Activated CD8-positive, alpha-beta T cell treated with anti-CD3 and anti-CD28 coated beads for 36 hours (primary cell): ENCODE results near the gene NIF3L1. TPM values are rescaled to one million over a fixed set of nuclear protein-coding genes. Genes with fewer than 3 reads are reported as not detected.

Source experiments
- ATAC-seq: fragments of 200-7000 bp; cut with Tn5 transposase; one replicate; pipeline ENCODE4 v1.10.0; 2021; ENCODE audit warnings: mild to moderate bottlenecking, moderate library complexity
- CTCF ChIA-PET: fragments of 350-600 bp; sonication (Branson Sonifier 250); formaldehyde crosslinking; loops from one replicate; lab custom pipeline; 2021; ENCODE audit warnings: antibody characterized with exemption; lab: Charles Lee
- POLR2A ChIA-PET: fragments of 350-600 bp; sonication (Branson Sonifier 250); formaldehyde crosslinking; loops from one replicate; lab custom pipeline; 2021; ENCODE audit warnings: antibody characterized with exemption; lab: Charles Lee
- DNase-seq: peaks from one replicate; pipeline ENCODE4 v3.0.0-alpha.2; 2020
- H3K27ac Mint-ChIP-seq: one replicate; pipeline ENCODE4 v1.8.0; 2021; ENCODE audit warnings: mild to moderate bottlenecking, mixed read lengths
- H3K27me3 Mint-ChIP-seq: one replicate; pipeline ENCODE4 v1.8.0; 2021; ENCODE audit warnings: mixed read lengths
- H3K36me3 Mint-ChIP-seq: one replicate; pipeline ENCODE4 v1.8.0; 2021; ENCODE audit warnings: low read depth, mixed read lengths
- H3K4me1 Mint-ChIP-seq: one replicate; pipeline ENCODE4 v1.8.0; 2021; ENCODE audit warnings: low read depth, mixed read lengths
- H3K4me3 Mint-ChIP-seq: one replicate; pipeline ENCODE4 v1.8.0; 2021; ENCODE audit warnings: mild to moderate bottlenecking, moderate library complexity, mixed read lengths
- H3K9me3 Mint-ChIP-seq: one replicate; pipeline ENCODE4 v1.8.0; 2021; ENCODE audit warnings: mixed read lengths
- intact Hi-C: fragments of 100-400 bp; cut with micrococcal nuclease; formaldehyde crosslinking; loops from one replicate; pipeline ENCODE4 v1.10.0; 2022
- total RNA-seq, 2 experiments: library from RNA; stranded (reverse); gene quantifications; one replicate each; pipeline ENCODE4 v1.2.3, GENCODE V29; 2021
- TF ChIP-seq, protein P1 (sequence below): fragments of 200-600 bp; IDR thresholded peaks from one replicate; pipeline ENCODE4 v1.8.0; 2022; ENCODE audit warnings: antibody characterized with exemption, mild to moderate bottlenecking

Gene NIF3L1, protein sequence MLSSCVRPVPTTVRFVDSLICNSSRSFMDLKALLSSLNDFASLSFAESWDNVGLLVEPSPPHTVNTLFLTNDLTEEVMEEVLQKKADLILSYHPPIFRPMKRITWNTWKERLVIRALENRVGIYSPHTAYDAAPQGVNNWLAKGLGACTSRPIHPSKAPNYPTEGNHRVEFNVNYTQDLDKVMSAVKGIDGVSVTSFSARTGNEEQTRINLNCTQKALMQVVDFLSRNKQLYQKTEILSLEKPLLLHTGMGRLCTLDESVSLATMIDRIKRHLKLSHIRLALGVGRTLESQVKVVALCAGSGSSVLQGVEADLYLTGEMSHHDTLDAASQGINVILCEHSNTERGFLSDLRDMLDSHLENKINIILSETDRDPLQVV
- 10 to 100 TPM; 30.8 to 35.3 TPM for total RNA-seq

DNA sequence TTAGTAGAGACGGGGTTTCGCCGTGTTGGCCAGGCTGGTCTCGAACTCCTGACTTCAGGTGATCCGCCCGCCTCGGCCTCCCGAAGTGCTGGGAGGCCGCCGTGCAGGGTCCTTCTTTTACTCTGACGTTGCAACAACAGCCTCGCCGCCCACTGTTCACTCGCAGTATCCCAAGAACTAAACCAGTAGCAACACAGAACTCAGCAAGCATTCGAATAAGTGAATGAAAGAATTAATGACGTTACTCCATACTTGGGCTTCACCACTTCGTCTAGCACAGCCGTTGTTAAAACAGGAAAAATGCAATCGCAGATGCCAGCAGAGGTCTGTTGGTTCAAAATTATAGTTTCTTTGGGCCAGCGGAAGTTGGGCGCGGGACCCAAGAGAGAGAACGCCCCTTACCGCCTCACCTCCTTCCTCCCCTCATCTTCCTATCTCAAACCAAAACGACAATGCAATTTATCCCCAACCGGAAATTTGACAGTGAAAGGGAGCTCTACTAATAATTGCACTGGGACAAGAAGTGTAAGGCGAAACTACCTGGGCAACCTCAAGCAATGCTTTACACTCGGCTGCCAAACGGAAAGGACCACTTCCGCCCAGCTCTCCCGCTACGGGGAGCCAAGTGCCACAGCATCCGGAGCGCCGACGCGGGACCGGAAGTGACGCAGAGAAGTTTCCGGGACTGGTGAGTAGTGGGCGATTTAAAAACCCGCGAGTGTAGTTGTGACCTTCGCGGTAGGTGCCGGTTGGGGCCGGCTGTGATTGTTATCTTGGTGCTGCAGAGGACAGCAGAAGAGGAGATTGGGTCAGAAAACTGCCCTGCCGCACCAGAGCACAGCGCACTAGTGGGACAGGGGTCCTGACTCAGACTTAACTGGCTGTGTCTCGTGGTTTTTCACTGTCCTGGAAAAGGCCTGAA lies at the start of gene NIF3L1, which contains the start of gene PPIL3:
Gene NIF3L1, plus strand, starts transcription at position 668 of the 922 bp plus-strand sequence. CDS start 2,573 bp downstream, outside the sequence.
Gene PPIL3, minus strand, starts transcription at position 374 of the 922 bp plus-strand sequence. CDS start 1,462 bp downstream, outside the sequence.
- TF ChIP-seq, protein P1, sequence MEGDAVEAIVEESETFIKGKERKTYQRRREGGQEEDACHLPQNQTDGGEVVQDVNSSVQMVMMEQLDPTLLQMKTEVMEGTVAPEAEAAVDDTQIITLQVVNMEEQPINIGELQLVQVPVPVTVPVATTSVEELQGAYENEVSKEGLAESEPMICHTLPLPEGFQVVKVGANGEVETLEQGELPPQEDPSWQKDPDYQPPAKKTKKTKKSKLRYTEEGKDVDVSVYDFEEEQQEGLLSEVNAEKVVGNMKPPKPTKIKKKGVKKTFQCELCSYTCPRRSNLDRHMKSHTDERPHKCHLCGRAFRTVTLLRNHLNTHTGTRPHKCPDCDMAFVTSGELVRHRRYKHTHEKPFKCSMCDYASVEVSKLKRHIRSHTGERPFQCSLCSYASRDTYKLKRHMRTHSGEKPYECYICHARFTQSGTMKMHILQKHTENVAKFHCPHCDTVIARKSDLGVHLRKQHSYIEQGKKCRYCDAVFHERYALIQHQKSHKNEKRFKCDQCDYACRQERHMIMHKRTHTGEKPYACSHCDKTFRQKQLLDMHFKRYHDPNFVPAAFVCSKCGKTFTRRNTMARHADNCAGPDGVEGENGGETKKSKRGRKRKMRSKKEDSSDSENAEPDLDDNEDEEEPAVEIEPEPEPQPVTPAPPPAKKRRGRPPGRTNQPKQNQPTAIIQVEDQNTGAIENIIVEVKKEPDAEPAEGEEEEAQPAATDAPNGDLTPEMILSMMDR, result no peak
- Mint-ChIP-seq H3K9me3 (no peaks in the 10 kb centered on the region), H3K27ac (peak within 1 kb of the TSS; percentile 99), H3K4me3 (peak within 1 kb of the TSS; percentile 87), H3K36me3 (peaks cover 49% of the 10 kb centered on the region), H3K27me3 (no peaks in the 10 kb centered on the region), H3K4me1 (peaks cover 46% of the 10 kb centered on the region)
- ChIA-PET POLR2A (interaction anchor here (0.7 to 2.1 kb wide), 26 partner anchors 9 to 371 kb away, joined by 3 to 54 read pairs (median 4); partner anchors contain the start of genes CASP8, CFLAR, CLK1 and HYCC2), CTCF (interaction anchor here (0.8 to 2.5 kb wide), 10 partner anchors 12 to 344 kb away, joined by 3 to 13 read pairs (median 6); partner anchors contain the start of genes CASP10 and ORC2)
- ATAC-seq, result peak; percentile 83
- DNase-seq, result peak; percentile 99
- intact Hi-C loops, result loop anchor here (1.0 to 2.0 kb wide), 4 partner anchors 24 to 238 kb away; partner anchors contain the start of gene CLK1

DNA sequence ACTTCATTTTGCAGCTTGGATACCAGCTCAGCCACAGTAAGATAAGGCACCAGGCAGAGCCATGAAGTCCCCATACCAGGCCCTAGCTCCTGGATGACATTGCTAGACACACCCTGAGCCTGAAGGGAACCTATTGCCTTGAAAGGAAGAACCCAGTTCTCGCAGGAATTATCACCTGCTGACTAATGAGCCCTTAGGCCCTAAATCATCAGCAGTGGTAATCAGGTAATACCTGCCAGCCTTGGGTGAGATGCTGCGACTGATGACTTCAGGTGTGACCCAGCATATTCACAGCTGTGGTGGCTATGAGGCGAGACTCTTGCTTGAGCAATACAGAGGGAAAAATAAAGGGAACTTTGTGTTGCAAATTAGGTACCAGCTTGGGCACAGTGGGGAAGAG lies 49.7 kb upstream of the NIF3L1 start:
- H3K9me3 Mint-ChIP-seq, result peaks cover 12% of the 10 kb centered on the region
- no peak overlapping the region for H3K4me3 Mint-ChIP-seq
- ChIA-PET CTCF (interaction anchor here (0.9 kb wide), 1 partner anchor 393 kb away, joined by 3 read pairs; no protein-coding TSS in a partner anchor), POLR2A (interaction anchor here (0.6 to 0.9 kb wide), 3 partner anchors 13 to 23 kb away, joined by 3 to 4 read pairs (median 4); no protein-coding TSS in a partner anchor)
- ATAC-seq, result no peak
- H3K4me1 Mint-ChIP-seq, result no peaks in the 10 kb centered on the region
- H3K27ac Mint-ChIP-seq, result no peak overlapping the region
- peaks cover 5% of the 10 kb centered on the region for H3K36me3 Mint-ChIP-seq
- TF ChIP-seq, protein P1, result no peak
- no peaks in the 10 kb centered on the region for H3K27me3 Mint-ChIP-seq
- DNase-seq, result no peak
- intact Hi-C loops, result no loop called here

DNA sequence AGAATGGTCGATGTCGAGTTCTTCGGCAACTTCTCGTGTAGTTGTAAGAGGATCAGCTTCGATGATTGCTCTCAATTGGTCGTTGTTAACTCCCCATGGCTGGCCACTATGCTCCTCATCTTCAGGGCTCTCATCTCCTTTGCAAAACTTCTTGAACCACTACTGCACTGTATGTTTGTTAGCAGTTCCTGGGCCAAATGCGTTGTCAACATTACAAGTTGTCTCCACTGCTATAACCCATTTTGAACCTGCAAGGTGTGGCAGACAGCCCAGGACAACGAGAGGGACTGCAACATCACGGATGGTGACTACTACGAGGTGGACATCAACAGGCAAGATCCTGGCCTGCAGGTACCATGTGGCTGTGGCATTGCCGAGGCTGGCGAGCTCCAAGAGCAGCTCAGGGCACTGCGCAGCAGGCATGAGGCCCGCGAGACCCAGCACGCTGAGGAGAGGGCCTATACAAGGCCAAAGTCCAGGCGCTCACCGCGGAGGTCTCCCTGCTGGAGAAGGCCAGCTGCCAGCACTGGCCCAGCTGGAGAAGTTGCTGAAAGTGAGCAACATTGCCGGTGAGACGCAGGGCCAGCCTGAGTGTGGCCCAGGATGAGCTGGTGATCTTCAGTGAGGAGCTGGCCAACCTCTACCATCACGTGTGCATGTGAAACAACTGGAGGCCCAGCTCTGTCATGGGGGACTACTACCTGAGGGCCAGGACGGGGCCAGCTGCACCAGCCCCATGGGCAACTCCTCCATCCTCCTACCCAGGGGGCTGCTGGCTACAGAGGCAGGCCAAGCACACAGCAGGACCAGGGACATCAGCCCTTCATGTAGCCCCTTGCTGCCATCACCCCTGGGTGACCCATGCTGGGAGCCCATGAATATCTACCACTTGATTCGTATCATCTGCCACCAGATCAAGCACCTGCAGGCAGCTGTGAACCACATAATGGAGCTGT lies 44.9 kb upstream of the NIF3L1 start:
- ATAC-seq (no peak), DNase-seq (no peak)
- Mint-ChIP-seq H3K4me3 (no peak overlapping the region), H3K27ac (no peak overlapping the region), H3K4me1 (no peaks in the 10 kb centered on the region), H3K9me3 (no peaks in the 10 kb centered on the region), H3K36me3 (no peaks in the 10 kb centered on the region), H3K27me3 (no peaks in the 10 kb centered on the region)
- TF ChIP-seq, protein P1, result no peak
- ChIA-PET CTCF (interaction anchor here (0.6 kb wide), 1 partner anchor 69 kb away, joined by 3 read pairs; no protein-coding TSS in a partner anchor), POLR2A (interaction anchor here (0.7 to 5.2 kb wide), 12 partner anchors 8 to 32 kb away, joined by 3 to 33 read pairs (median 4); no protein-coding TSS in a partner anchor)
- intact Hi-C loops, result no loop called here

DNA sequence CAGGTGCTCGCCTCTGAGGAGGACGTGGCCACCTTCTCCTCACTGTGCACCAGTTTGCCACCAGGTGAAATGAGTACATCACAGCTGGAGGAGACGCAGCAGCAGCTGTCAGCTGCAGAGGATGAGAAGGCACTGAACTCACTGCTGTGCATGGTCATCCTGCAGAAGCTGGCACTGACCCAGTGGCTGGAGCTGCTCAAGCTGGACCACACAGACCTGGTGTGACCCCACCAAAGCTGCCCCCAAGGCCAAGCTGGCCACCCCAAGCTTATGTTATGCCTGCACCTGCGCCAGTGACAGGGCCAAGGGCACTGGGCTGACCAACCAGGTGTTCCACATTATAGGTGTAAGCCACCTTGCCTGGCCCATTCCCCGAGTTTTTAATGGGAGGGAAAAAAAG lies 44.0 kb upstream of the NIF3L1 start:
- CTCF ChIA-PET, result no interaction called here
- POLR2A ChIA-PET, result interaction anchor here (0.6 to 5.2 kb wide), 12 partner anchors 12 to 132 kb away, joined by 3 to 33 read pairs (median 4); no protein-coding TSS in a partner anchor

More for the DNA sequence above, 44.0 kb upstream of the NIF3L1 start:
- Mint-ChIP-seq H3K27me3 (no peaks in the 10 kb centered on the region), H3K36me3 (no peaks in the 10 kb centered on the region), H3K9me3 (no peaks in the 10 kb centered on the region), H3K4me1 (no peaks in the 10 kb centered on the region), H3K4me3 (no peak overlapping the region), H3K27ac (no peak overlapping the region)
- DNase-seq, result no peak
- no peak for ATAC-seq
- intact Hi-C loops, result no loop called here
- TF ChIP-seq, protein P1, result no peak
